GM03348 (cell line): ENCODE measurements around the gene TBXT.

Experiments used
- DNase-seq: peaks from one replicate; pipeline ENCODE4 v3.0.0; 2012; ENCODE audit warnings: low spot score

TBXT gene

GRCh38 chr6:166115609-166116008 lies 52.0 kb downstream of the TBXT start:
- DNase-seq, result no peak

- peak; percentile 64 for DNase-seq
Measured at GRCh38 chr6:166112580-166112979, 55.1 kb downstream of the TBXT start.

- no peak for DNase-seq
Measured at GRCh38 chr6:166109608-166110007, 58.0 kb downstream of the TBXT start.
